Measurements from ENCODE around the gene PEX6. TPM values are rescaled to one million over a fixed set of nuclear protein-coding genes. Genes with fewer than 3 reads are reported as not detected.
A peak's percentile ranks its signal among the peaks of the same experiment; 100 is the strongest.

Gene PEX6
- total RNA-seq, 1 experiment from 2014 or later = 25.9 TPM

GRCh38 chr6:43012364-43012763 is 33.4 kb upstream of the PEX6 start:
- no peaks in the 10 kb centered on the region for H3K9me2 ChIP-seq (ENCODE audit: insufficient read depth)
- DNase-seq = no peak
- peaks cover 42% of the 10 kb centered on the region for H3K79me2 ChIP-seq (ENCODE audit: low read depth)
- H3K27ac ChIP-seq = no peak overlapping the region
- no peaks in the 10 kb centered on the region for H3K27me3 ChIP-seq (ENCODE audit: insufficient read depth, low read depth)
- POLR2A ChIA-PET (ENCODE audit: unreplicated experiment) = interaction anchor here (0.5 to 0.7 kb wide), 5 partner anchors 13 to 78 kb away, joined by 3 to 7 read pairs (median 3); no protein-coding TSS in a partner anchor
- no peak for TF ChIP-seq EZH2 (IDR thresholded peaks at IDR 0.05; ENCODE audit: low read depth)
- TF ChIP-seq, protein P1, sequence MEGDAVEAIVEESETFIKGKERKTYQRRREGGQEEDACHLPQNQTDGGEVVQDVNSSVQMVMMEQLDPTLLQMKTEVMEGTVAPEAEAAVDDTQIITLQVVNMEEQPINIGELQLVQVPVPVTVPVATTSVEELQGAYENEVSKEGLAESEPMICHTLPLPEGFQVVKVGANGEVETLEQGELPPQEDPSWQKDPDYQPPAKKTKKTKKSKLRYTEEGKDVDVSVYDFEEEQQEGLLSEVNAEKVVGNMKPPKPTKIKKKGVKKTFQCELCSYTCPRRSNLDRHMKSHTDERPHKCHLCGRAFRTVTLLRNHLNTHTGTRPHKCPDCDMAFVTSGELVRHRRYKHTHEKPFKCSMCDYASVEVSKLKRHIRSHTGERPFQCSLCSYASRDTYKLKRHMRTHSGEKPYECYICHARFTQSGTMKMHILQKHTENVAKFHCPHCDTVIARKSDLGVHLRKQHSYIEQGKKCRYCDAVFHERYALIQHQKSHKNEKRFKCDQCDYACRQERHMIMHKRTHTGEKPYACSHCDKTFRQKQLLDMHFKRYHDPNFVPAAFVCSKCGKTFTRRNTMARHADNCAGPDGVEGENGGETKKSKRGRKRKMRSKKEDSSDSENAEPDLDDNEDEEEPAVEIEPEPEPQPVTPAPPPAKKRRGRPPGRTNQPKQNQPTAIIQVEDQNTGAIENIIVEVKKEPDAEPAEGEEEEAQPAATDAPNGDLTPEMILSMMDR (conservative IDR thresholded peaks at IDR 0.05) = no peak
- H4K20me1 ChIP-seq (ENCODE audit: insufficient read depth) = peaks cover 3% of the 10 kb centered on the region
- no peaks in the 10 kb centered on the region for H3K9me3 ChIP-seq (ENCODE audit: insufficient read depth, low read depth)
- H3K4me2 ChIP-seq = peak overlapping the region; percentile 97
- CTCF ChIA-PET = no interaction called here
- intact Hi-C loops (cut with micrococcal nuclease; ENCODE audit: unreplicated experiment) = loop anchor here (5.0 to 10.0 kb wide), 4 partner anchors 45 to 130 kb away; partner anchors contain the start of genes CNPY3, KLC4 and MRPL2
- peaks cover 18% of the 10 kb centered on the region for H3K4me1 ChIP-seq (replicated peaks; ENCODE audit: insufficient read depth)
- H3K4me3 ChIP-seq = peak overlapping the region; percentile 67; the same call in 1 of the 2 replicates
- BruUV-seq (replicated peaks) = no TSS peak
- no peak overlapping the region for H2AFZ ChIP-seq
- no peaks in the 10 kb centered on the region for H3K36me3 ChIP-seq (ENCODE audit: low read depth)
- H3F3A ChIP-seq (ENCODE audit: insufficient read depth, low read depth) = no peaks in the 10 kb centered on the region; the same call in 1 of the 2 replicates

GRCh38 chr6:43011207-43011606 is 32.2 kb upstream of the PEX6 start:
- no peak for TF ChIP-seq EZH2 (IDR thresholded peaks at IDR 0.05; ENCODE audit: low read depth)
- TF ChIP-seq, protein P1 (conservative IDR thresholded peaks at IDR 0.05) = no peak
- Histone ChIP-seq H4K20me1 (ENCODE audit: insufficient read depth) (no peaks in the 10 kb centered on the region; the same call in 1 of the 2 replicates), H3K79me2 (ENCODE audit: low read depth) (peaks cover 35% of the 10 kb centered on the region), H3K36me3 (ENCODE audit: low read depth) (no peaks in the 10 kb centered on the region), H3K9me3 (ENCODE audit: insufficient read depth, low read depth) (no peaks in the 10 kb centered on the region), H3K27me3 (ENCODE audit: insufficient read depth, low read depth) (no peaks in the 10 kb centered on the region), H3F3A (ENCODE audit: insufficient read depth, low read depth) (no peaks in the 10 kb centered on the region; the same call in 1 of the 2 replicates), H3K27ac (no peak overlapping the region), H3K4me2 (no peak overlapping the region), H2AFZ (no peak overlapping the region), H3K4me3 (no peak overlapping the region), H3K9me2 (ENCODE audit: insufficient read depth) (no peaks in the 10 kb centered on the region), H3K4me1 (replicated peaks; ENCODE audit: insufficient read depth) (peaks cover 18% of the 10 kb centered on the region)
- no peak for DNase-seq
- CTCF ChIA-PET = no interaction called here
- POLR2A ChIA-PET (ENCODE audit: unreplicated experiment) = no interaction called here
- intact Hi-C loops (cut with micrococcal nuclease; ENCODE audit: unreplicated experiment) = loop anchor here (5.0 to 10.0 kb wide), 4 partner anchors 46 to 131 kb away; partner anchors contain the start of genes CNPY3, KLC4 and MRPL2
- BruUV-seq (replicated peaks) = no TSS peak

DNA sequence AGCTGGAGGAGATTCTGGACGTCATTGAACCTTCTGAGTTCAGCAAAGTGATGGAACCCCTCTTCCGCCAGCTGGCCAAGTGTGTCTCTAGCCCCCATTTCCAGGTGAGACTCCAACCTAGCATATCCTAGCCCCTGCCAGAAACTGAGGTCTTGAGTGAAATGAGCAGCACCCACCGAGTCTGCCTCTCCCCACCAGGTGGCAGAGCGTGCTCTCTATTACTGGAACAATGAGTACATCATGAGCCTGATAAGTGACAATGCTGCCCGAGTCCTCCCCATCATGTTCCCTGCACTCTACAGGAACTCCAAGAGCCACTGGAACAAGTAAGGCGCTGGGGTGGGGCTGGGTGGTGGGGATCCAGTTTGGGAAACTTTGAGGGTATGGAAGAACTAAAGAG is 30.1 kb upstream of the PEX6 start:
- BruUV-seq (replicated peaks) = no TSS peak
- CTCF ChIA-PET = interaction anchor here (0.6 kb wide), 1 partner anchor 95 kb away, joined by 3 read pairs; no protein-coding TSS in a partner anchor
- POLR2A ChIA-PET (ENCODE audit: unreplicated experiment) = interaction anchor here (0.6 kb wide), 1 partner anchor 356 kb away, joined by 3 read pairs; no protein-coding TSS in a partner anchor

More for the DNA sequence above, 30.1 kb upstream of the PEX6 start:
- Histone ChIP-seq H3F3A (ENCODE audit: insufficient read depth, low read depth) (no peaks in the 10 kb centered on the region; the same call in none of the 2 replicates), H3K9me3 (ENCODE audit: insufficient read depth, low read depth) (no peaks in the 10 kb centered on the region), H3K4me3 (no peak overlapping the region), H3K27ac (no peak overlapping the region), H3K36me3 (ENCODE audit: low read depth) (no peaks in the 10 kb centered on the region), H3K4me1 (replicated peaks; ENCODE audit: insufficient read depth) (peaks cover 12% of the 10 kb centered on the region), H3K4me2 (no peak overlapping the region), H4K20me1 (ENCODE audit: insufficient read depth) (no peaks in the 10 kb centered on the region; the same call in 1 of the 2 replicates), H3K79me2 (ENCODE audit: low read depth) (peaks cover 16% of the 10 kb centered on the region), H3K27me3 (ENCODE audit: insufficient read depth, low read depth) (no peaks in the 10 kb centered on the region), H3K9me2 (ENCODE audit: insufficient read depth) (no peaks in the 10 kb centered on the region), H2AFZ (no peak overlapping the region)
- TF ChIP-seq, protein P1 (conservative IDR thresholded peaks at IDR 0.05) = peak; percentile 62
- TF ChIP-seq EZH2 (IDR thresholded peaks at IDR 0.05; ENCODE audit: low read depth) = no peak
- intact Hi-C loops (cut with micrococcal nuclease; ENCODE audit: unreplicated experiment) = no loop called here
- peak in 1 of 2 experiments; percentile 24 for DNase-seq

Measured in PC-9 (cell line).